GM18907 (cell line): ENCODE data around the gene PPP1R12C.

ENCODE experiments used
- ATAC-seq: cut with Tn5 transposase; IDR thresholded peaks from one replicate; pipeline ENCODE4 v1.9.1; 2021; ENCODE audit warnings: mild to moderate bottlenecking, moderate library complexity; ENCODE audit not compliant: unreplicated experiment

PPP1R12C gene

GRCh38 chr19:55091126-55091910 lies 26.1 kb downstream of the PPP1R12C start:
- ATAC-seq: no peak

DNA sequence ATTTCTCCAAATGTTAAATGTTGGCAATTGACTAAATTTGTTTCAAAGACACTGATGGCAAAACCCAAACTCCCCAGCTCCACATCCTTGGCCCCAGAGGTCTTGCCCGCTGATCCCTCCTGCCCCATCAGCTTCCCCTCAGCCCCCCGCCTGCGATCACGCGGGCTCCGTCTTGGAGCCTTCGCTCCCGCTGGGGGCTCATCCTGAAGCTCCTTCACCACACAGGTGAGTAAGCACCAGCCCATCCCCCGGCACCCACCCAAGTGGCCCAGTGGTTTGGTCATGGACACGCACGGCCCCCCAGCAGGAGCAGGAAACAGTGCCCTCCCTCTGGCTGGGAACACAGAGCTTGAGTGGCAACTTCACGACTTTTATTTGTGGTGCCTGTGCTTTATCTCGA lies 26.9 kb downstream of the PPP1R12C start:
- ATAC-seq: no peak

DNA sequence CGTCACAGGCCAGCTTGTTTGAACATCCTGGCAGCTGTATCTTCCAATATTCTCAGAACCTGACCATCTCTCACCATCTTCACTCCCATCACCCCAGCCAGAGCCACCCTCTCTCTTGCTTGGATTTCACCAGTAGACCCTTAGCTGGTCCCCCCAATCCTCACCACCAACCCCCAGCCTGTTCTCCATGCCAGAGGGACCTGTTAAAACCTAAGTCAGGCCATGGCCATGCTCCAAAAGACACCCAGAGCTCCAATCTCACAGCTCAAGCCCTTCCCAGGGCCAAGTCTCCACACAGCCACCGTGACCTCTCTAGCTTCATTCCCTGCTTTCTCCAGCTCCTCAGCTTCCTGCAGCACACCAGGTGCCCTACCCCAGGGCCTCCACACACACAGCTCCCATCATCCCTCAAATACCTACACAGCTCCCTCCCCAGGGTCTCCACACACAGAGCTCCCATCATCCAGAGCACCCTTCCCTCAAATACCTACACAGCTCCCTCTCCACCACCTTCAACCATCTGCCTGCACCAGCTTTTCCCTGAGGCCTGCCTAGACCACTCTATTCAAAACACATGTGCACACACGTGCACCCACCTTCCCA lies 28.0 kb downstream of the PPP1R12C start:
- no peak for ATAC-seq

DNA sequence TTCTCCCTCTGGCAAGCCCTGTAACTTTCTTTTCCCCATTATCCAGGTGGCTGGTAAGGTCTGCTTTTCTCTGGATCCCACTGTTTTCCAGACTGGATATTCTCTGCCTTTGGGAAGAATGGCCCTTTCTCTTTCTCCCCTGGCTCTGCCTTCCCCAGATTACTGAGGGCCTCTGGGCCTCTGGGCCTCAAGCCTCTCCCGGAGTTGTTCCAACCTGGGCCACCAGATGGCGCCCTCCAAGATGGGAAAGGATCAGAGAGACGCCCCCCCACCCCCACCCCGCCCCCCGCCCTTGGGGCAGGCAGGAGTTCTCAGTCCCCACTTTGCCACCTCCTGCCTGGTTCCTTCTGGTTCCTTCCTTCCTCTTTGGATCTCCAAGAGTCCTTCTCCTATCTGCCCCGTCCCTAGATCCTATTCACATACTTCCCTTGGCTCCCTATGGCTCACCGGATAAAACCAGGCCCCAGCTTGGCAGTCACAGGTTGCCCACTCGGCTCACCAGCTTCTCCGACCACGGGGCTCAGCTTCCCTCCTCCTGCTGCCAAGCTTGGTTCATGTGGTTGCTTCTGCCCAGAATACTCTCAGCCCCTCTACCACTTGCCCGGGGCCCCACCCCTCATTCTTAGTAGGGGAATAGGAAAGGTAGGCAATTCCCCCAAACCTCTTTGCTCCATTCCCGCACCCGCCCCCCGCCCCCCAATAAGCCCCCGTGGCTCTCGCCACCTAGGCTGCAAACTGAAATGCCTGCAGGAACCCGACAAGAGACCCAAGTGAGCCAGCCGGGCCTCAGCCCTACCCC lies 28.7 kb downstream of the PPP1R12C start:
- ATAC-seq: no peak

- ATAC-seq: no peak
Measured at GRCh38 chr19:55088021-55088451, 29.4 kb downstream of the PPP1R12C start.

DNA sequence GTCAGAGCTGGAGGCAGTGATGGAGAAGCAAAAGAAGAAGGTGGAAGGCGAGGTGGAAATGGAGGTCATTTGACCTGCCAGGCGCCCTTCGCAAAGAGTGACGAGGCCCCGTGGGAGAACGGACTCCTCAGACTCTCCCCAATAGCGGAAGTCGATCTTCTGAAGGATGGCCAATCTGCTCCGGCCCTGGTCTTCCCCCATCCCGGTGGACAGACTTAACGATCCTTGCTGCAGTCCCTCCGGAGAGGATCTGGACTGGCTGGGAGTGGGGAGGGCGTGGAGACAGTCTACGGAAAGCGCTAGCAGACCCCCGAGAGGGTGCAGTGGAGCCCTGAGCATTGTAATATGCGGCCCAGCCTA lies 29.9 kb downstream of the PPP1R12C start:
- ATAC-seq: no peak

- ATAC-seq: no peak
Measured at GRCh38 chr19:55086730-55087541, 30.5 kb downstream of the PPP1R12C start.

- ATAC-seq: no peak
Measured at GRCh38 chr19:55085923-55086715, 31.3 kb downstream of the PPP1R12C start.

- no peak for ATAC-seq
Measured at GRCh38 chr19:55084416-55084815, 33.0 kb downstream of the PPP1R12C start.

DNA sequence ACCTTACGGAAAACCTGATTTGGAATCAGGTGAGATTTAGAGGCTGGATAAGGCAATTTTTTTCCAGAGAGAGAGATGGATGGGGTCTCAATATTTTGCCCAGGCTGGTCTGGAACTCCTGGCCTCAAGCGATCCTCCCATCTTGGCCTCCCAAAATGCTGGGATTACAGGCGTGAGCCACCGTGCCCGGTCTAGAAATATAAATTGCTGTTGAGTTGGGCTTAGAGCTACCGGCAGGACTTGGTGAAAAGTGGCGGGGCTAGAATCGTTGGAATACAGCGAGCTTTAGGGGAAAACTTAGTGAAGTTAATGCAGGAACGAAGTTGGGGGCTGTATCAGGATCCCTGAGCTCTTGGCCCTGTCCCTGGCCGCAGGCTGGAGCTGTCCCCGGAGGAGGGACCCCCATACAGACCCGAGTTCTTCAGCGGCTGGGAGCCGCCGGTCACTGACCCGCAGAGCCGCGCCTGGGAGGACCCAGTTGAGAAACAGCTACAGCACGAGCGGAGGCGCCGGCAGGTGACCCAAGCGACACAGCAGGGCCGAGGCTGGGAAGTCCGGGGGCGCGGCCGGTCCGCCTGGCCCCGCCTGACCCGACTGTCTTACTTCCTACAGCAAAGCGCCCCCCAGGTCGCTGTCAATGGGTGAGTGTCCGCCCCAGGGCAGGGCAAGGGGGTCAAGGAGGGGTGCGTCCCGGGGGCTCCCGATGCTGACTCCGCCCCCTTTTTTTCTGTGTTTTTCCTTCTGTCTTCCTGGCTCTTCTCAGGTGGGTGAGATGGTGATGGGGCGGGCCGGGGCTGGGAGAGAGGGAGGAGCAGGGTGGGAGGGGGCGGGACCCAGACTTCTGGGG lies 34.2 kb downstream of the PPP1R12C start:
- ATAC-seq: no peak

DNA sequence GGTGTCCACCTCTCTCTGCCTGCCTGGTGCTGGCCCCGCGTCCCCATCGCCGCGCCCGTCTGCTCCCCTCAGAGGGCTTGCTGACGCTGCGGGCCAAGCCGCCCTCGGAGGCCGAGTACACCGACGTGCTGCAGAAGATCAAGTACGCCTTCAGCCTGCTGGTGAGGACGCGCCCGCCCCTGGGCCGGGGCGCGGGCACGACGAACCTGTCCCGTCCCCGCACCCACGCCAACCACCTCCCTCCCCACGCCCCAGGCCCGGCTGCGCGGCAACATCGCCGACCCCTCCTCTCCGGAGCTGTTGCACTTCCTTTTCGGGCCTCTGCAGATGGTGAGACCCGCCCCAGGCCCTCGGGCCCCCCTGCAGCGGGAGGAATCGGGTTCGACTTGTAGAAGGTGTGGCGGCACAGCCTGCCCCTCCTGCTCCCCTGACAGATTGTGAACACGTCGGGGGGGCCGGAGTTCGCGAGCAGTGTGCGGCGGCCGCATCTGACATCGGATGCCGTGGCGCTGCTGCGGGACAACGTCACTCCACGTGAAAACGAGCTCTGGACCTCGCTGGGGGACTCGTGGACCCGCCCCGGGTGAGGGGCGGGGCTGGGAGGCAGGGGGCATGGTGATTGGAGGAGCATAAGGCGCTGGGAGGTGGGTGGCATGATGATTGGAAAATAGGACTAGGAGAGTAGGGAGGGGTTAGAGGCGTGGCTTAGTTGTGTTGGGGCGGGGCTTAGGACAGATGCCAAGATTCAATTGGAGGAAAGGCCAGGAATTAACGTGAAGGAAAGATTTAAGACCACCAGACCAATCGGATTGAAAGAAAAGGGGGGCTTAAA lies 35.2 kb downstream of the PPP1R12C start:
- ATAC-seq: no peak

- ATAC-seq: no peak
Measured at GRCh38 chr19:55081770-55082019, 35.7 kb downstream of the PPP1R12C start.

DNA sequence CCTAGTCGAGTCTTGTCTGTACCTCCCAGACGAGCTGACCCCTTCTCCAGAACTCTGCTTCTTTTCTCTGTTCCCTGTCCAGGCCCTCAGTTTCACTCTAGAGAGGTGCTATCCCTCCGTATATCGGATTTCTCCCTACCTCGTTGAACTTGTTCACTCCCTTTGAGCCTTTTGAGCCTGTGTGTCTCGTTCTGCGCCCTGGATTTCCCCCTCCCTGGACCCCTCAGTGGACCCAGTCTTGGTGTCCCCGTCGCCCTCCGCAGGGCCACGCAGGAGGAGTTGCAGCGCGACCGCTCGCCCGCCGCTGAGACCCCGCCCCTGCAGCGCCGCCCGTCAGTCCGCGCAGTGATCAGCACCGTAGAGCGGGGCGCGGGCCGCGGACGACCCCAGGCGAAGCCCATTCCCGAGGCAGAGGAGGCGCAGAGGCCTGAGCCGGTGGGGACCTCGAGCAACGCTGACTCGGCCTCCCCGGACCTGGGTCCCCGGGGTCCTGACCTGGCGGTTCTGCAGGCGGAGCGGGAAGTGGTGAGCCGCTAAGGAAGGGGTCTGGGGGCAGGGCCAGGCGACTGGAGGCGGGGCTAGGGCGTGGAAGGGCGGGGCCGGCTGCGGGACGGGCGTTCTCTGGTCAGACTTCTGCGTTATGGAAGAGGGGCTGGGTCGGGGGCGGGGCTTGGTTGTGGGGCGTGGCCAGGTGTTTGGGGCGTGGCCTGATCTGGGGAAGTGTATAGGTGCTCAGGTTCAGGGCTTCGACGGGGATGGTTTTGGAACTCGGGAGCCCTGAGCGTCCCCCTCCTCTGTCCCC lies 36.3 kb downstream of the PPP1R12C start:
- ATAC-seq: peak; percentile 71

DNA sequence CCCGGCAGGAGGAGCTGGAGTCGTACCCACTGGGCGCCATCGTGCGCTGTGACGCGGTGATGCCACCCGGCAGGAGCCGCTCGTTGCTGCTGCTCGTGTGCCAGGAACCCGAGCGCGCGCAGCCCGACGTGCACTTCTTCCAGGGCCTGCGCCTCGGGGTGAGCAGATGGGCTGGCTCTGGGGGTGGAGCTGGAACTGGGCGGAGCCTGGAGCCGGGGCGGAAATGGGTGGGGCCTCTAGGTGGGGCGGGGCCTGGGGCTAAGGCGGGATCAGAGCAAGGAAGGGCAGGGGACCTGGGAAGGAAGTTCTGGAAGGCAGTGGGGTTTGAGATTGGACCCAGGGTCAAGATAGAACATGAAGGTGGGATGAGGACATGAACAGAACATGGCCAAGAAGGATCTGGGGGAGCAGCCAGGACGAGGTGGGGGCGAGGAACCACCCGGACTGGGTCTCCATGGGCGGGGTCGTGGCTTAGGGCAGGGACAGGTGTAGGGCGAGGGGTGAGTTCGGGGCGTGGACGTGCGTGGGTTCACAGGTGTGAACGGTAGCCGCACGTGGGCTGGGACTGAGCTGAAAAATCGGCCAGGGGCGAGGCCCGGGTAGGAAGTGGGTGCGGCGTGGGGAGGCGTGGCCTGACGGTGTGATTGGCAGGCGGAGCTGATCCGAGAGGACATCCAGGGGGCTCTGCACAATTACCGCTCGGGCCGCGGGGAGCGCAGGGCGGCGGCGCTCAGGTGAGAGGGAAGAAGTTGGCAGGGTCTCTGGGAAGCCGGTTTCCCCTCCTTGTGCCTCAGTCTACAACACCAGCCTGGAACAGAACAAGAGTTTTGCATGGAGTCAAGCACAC lies 37.1 kb downstream of the PPP1R12C start:
- no peak for ATAC-seq

DNA sequence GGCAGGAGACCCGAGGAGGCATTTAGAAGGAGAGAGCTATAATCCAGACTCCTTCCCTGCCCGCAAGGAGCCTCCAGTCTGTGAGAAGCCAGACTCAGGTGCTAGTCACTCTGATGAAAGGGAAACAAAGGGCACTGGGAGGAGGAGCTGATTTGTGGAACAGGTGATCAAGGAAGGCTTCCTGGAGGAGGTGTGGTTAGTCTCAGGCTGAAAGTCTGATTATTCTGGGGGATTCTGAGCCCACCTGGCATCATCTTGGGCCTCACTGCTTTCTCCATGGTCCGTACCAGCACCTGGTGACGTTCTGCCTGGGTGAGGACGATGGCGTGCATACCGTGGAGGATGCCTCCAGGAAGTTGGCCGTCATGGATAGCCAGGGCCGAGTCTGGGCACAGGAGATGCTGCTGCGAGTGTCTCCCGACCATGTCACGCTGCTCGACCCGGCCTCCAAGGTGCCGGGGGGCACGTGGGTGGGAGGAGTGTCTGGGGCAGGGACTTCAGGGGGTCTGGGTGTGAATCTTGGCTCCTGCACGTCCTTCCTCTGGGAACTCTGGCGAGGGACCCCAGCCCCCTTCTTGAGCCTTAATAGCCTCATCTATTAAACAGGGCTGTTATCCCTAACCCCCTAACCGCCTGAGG lies 37.9 kb downstream of the PPP1R12C start:
- ATAC-seq: no peak

DNA sequence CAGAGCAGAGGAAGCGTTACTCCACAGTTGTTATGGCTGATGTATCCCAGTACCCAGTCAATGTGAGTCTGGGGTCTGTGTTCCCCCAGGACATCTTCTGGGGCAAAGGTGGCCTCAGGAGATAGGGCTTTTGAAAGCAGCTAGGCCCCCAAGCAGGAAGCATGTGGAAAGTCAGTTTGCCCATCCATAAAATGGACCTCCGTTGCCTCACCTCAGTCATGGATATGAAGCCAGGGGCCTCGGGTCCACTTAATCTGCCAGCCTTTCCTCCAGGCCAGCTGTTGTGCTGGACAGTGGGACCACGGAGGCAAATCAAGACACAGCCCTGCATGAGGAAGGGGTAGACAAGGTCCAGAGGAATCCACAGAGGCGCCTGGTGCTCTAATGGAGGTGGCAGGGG lies 38.4 kb downstream of the PPP1R12C start:
- no peak for ATAC-seq

DNA sequence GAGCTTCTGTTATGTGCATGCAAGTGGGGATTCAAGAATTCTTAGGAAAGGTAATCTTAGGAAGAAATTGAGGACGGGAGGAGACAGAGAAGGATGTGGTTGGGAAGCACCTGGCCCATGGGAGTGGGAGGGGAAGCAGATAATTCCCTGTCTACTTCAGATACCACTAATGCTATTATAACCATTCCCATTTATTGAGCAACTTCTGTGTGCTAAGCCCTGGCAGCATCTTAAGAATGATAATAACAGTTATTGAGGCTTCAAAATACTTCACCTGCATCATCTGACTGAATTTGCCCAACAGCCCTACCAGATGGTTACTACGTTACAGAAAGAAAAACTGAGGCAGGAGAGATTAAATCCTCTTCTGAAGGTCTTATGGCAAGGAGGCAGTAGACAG lies 40.3 kb downstream of the PPP1R12C start:
- no peak for ATAC-seq
